IMR-90 (cell line): Measurements from ENCODE around the gene POLR2C.

Experiments
- CEBPB ChIP-seq: IDR thresholded peaks from 2 replicates; pipeline ENCODE4 v1.6.1; 2012; ENCODE audit warnings: low read depth, low read length, improper control_type of control experiment
- CTCF ChIP-seq: conservative IDR thresholded peaks from 2 replicates; pipeline ENCODE4 v1.5.1; 2012; ENCODE audit warnings: mild to moderate bottlenecking, low read depth, low read length, improper control_type of control experiment
- FOS ChIP-seq: fragments of 150-350 bp; IDR thresholded peaks from 2 replicates; pipeline ENCODE4 v1.6.1; 2016; ENCODE audit warnings: low read depth, low read length
- MXI1 ChIP-seq: IDR thresholded peaks from 2 replicates; pipeline ENCODE4 v1.6.1; 2012; ENCODE audit warnings: low read depth, mild to moderate bottlenecking, low read length, moderate library complexity, borderline replicate concordance
- POLR2A ChIP-seq: IDR thresholded peaks from 2 replicates; pipeline ENCODE4 v1.6.1; 2012; ENCODE audit warnings: mild to moderate bottlenecking, low read depth, low read length
- TF ChIP-seq, protein P1 (sequence below): fragments of 150-350 bp; IDR thresholded peaks from 2 replicates; pipeline ENCODE4 v1.6.1; 2016; ENCODE audit warnings: low read depth, mild to moderate bottlenecking, low read length, moderate library complexity, borderline replicate concordance

GRCh38 chr16:57427824-57428223, 34.7 kb upstream of the POLR2C start:
- TF ChIP-seq, protein P1, sequence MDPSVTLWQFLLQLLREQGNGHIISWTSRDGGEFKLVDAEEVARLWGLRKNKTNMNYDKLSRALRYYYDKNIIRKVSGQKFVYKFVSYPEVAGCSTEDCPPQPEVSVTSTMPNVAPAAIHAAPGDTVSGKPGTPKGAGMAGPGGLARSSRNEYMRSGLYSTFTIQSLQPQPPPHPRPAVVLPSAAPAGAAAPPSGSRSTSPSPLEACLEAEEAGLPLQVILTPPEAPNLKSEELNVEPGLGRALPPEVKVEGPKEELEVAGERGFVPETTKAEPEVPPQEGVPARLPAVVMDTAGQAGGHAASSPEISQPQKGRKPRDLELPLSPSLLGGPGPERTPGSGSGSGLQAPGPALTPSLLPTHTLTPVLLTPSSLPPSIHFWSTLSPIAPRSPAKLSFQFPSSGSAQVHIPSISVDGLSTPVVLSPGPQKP, result no peak
- TF ChIP-seq CTCF, result no peak
- no peak for TF ChIP-seq POLR2A
- TF ChIP-seq CEBPB, result no peak
- no peak for TF ChIP-seq MXI1
- no peak for TF ChIP-seq FOS
